NCI-H524 treated with DMSO at 0.1 percent for 48 hours (cell line): ENCODE measurements around the gene PRKAR1B.

Experiments
- DNase-seq: peaks from one replicate; lab custom pipeline; 2025; lab: John Stamatoyannopoulos, UW

PRKAR1B gene

GRCh38 chr7:727104-727805 lies at the start of gene PRKAR1B:
Gene PRKAR1B (minus strand): TSS chr7:727281. CDS start chr7:711505, 15,776 bp downstream.
- no peak for DNase-seq

GRCh38 chr7:776381-776780 lies 49.3 kb upstream of the PRKAR1B start:
- no peak for DNase-seq

GRCh38 chr7:774161-775109 lies 47.4 kb upstream of the PRKAR1B start:
- DNase-seq: no peak

- no peak for DNase-seq
These were observed 46.5 kb upstream of the PRKAR1B start for GRCh38 chr7:773622-773915.

- no peak for DNase-seq
These were observed 46.0 kb upstream of the PRKAR1B start for GRCh38 chr7:772861-773621.

GRCh38 chr7:772392-772791 lies 45.3 kb upstream of the PRKAR1B start:
- no peak for DNase-seq

GRCh38 chr7:772005-772294 lies 44.9 kb upstream of the PRKAR1B start:
- no peak for DNase-seq

- DNase-seq: no peak
These were observed 44.3 kb upstream of the PRKAR1B start for GRCh38 chr7:771234-772004.

GRCh38 chr7:770741-771166 lies 43.7 kb upstream of the PRKAR1B start:
- DNase-seq: no peak

- no peak for DNase-seq
These were observed 43.3 kb upstream of the PRKAR1B start for GRCh38 chr7:770336-770735.

- no peak for DNase-seq
These were observed 41.9 kb upstream of the PRKAR1B start for GRCh38 chr7:768881-769504.

- no peak for DNase-seq
These were observed 41.1 kb upstream of the PRKAR1B start for GRCh38 chr7:767941-768731.

GRCh38 chr7:767580-767940 lies 40.5 kb upstream of the PRKAR1B start:
- no peak for DNase-seq

- no peak for DNase-seq
These were observed 38.3 kb upstream of the PRKAR1B start for GRCh38 chr7:765383-765782.

- no peak for DNase-seq
These were observed 36.7 kb upstream of the PRKAR1B start for GRCh38 chr7:763762-764161.

- DNase-seq: no peak
These were observed 35.8 kb upstream of the PRKAR1B start for GRCh38 chr7:762885-763284.

- DNase-seq: no peak
These were observed 34.5 kb upstream of the PRKAR1B start for GRCh38 chr7:761631-762030.

GRCh38 chr7:761101-761500 lies 34.0 kb upstream of the PRKAR1B start:
- no peak for DNase-seq

GRCh38 chr7:760006-760405 lies 32.9 kb upstream of the PRKAR1B start:
- DNase-seq: no peak

- no peak for DNase-seq
These were observed 32.5 kb upstream of the PRKAR1B start for GRCh38 chr7:759569-759968.

- no peak for DNase-seq
These were observed 30.7 kb upstream of the PRKAR1B start for GRCh38 chr7:757741-758163.
